Stimulated activated CD4-positive, alpha-beta T cell treated with anti-CD3 and anti-CD28 coated beads, Interleukin-4, amount 100 ng/mL, for 4 hours (primary cell): ENCODE results near the gene BRD7.

Experiments used
- DNase-seq, 2 experiments: peaks; one replicate each; pipeline ENCODE4 v3.0.0-alpha.2; 2020

Gene BRD7

GRCh38 chr16:50271148-50272041 lies 97.4 kb downstream of the BRD7 start:
- no peak for DNase-seq

GRCh38 chr16:50270510-50271147 lies 98.2 kb downstream of the BRD7 start:
- DNase-seq = no peak

GRCh38 chr16:50269769-50270509 lies 98.8 kb downstream of the BRD7 start:
- peak in 1 of 2 experiments; percentile 30 for DNase-seq

- no peak for DNase-seq
Observed at GRCh38 chr16:50269061-50269705, 99.6 kb downstream of the BRD7 start.

- DNase-seq = no peak
Observed at GRCh38 chr16:50268352-50268751, 100.4 kb downstream of the BRD7 start.

- no peak for DNase-seq
Observed at GRCh38 chr16:50267651-50268050, 101.1 kb downstream of the BRD7 start.

GRCh38 chr16:50267151-50267631 lies 101.6 kb downstream of the BRD7 start:
- DNase-seq = no peak

- peak; percentile 78 to 86 for DNase-seq
Observed at GRCh38 chr16:50266337-50267091, 102.3 kb downstream of the BRD7 start, which contains the start of gene ADCY7. Gene ADCY7, plus strand, starts transcription at chr16:50266551. Its CDS starts 21,629 bp downstream, at chr16:50288180.
